GM12878 (cell line): ENCODE data around the gene PDZRN4. TPM values are rescaled to one million over a fixed set of nuclear protein-coding genes. Genes with fewer than 3 reads are reported as not detected.

Source experiments
- ATAC-seq: fragments of 200-7000 bp; cut with Tn5 transposase; 3 replicates; pipeline ENCODE4 v1.9.1; 2020; ENCODE audit warnings: mild to moderate bottlenecking, moderate library complexity
- BruUV-seq: library from RNA; stranded (reverse); fragments of 400-500 nt; replicated peaks from 2 replicates; lab custom pipeline; 2021; lab: Mats Ljungman, UMichigan
- CTCF ChIA-PET: fragments of 300-600 bp; sonication (Branson Sonifier 250); formaldehyde crosslinking; extraction: SDS; loops from one replicate; lab custom pipeline; 2021; ENCODE audit warnings: inconsistent platforms; lab: Yijun Ruan, JAX
- POLR2A ChIA-PET: fragments of 350-600 bp; formaldehyde crosslinking; extraction: SDS; loops from one replicate; lab custom pipeline; 2021; ENCODE audit warnings: inconsistent platforms; lab: Charles Lee
- RAD21 ChIA-PET: fragments of 300-600 bp; sonication (Branson Sonifier 250); formaldehyde crosslinking; loops from one replicate; lab custom pipeline; 2023; ENCODE audit warnings: antibody characterized with exemption; ENCODE audit not compliant: unreplicated experiment; lab: Charles Lee
- SMC1A ChIA-PET: fragments of 300-600 bp; sonication (Branson Sonifier 250); formaldehyde crosslinking; loops from one replicate; lab custom pipeline; 2023; ENCODE audit not compliant: unreplicated experiment, uncharacterized antibody; lab: Charles Lee
- DNase-seq: peaks from one replicate; pipeline ENCODE4 v3.0.0-alpha.2; 2011; ENCODE audit warnings: low read depth, low spot score
- FAIRE-seq: peaks from 3 replicates; lab custom pipeline; 2011; peaks lifted over from hg19 to GRCh38; lab: Jason Lieb, UNC
- H2AFZ ChIP-seq: 2 replicates; pipeline ENCODE4 v1.6.0; 2011; ENCODE audit warnings: low read depth, low read length, control low read depth; ENCODE audit not compliant: control insufficient read depth
- H3K27ac ChIP-seq: 2 replicates; pipeline ENCODE4 v1.5.1; 2011; ENCODE audit warnings: control low read depth; ENCODE audit not compliant: control insufficient read depth, insufficient read depth
- H3K27me3 ChIP-seq, 2 experiments: replicated peaks in 1 of 2; 2 replicates each; pipeline versions ENCODE4 v1.6.0 to v1.6.1; 2011; ENCODE audit warnings: low read length in 1 of 2; ENCODE audit not compliant: control insufficient read depth in 2 of 2, insufficient read depth in 2 of 2
- H3K36me3 ChIP-seq, 2 experiments: 2 replicates each; pipeline ENCODE4 v1.5.1; 2011; ENCODE audit warnings: low read length in 1 of 2; ENCODE audit not compliant: control insufficient read depth in 2 of 2, insufficient read depth in 2 of 2
- H3K4me1 ChIP-seq: 2 replicates; pipeline ENCODE4 v1.6.1; 2011; ENCODE audit warnings: mild to moderate bottlenecking, low read length, moderate library complexity, mixed read lengths; ENCODE audit not compliant: control insufficient read depth, insufficient read depth
- H3K4me2 ChIP-seq: 2 replicates; pipeline ENCODE4 v1.6.0; 2011; ENCODE audit warnings: control low read depth; ENCODE audit not compliant: control insufficient read depth, insufficient read depth
- H3K4me3 ChIP-seq: fragments of 200-600 bp; sonication (generic); 2 replicates; pipeline ENCODE4 v1.5.1; 2016
- H3K79me2 ChIP-seq: 2 replicates; pipeline ENCODE4 v1.6.0; 2011; ENCODE audit warnings: low read length; ENCODE audit not compliant: control insufficient read depth, insufficient read depth
- H3K9ac ChIP-seq: 2 replicates; pipeline ENCODE4 v1.8.0; 2011; ENCODE audit warnings: low read length, control low read depth, mixed read lengths; ENCODE audit not compliant: control insufficient read depth, insufficient read depth
- H3K9me3 ChIP-seq: replicated peaks from 3 replicates; pipeline ENCODE4 v1.5.1; 2011; ENCODE audit warnings: mild to moderate bottlenecking, low read length; ENCODE audit not compliant: control insufficient read depth, insufficient read depth
- H4K20me1 ChIP-seq: 2 replicates; pipeline ENCODE4 v1.6.0; 2011; ENCODE audit not compliant: control insufficient read depth, insufficient read depth
- ASH2L ChIP-seq: fragments of 300-600, 200-600 bp; sonication (generic); IDR thresholded peaks from 2 replicates; pipeline ENCODE4 v1.6.1; 2017; ENCODE audit warnings: low read depth, mild to moderate bottlenecking, borderline replicate concordance
- BCL11A ChIP-seq: IDR thresholded peaks from 2 replicates; pipeline ENCODE4 v1.6.1; 2011; ENCODE audit warnings: low read depth, low read length
- CEBPZ ChIP-seq: fragments of 150-350 bp; IDR thresholded peaks from 2 replicates; pipeline ENCODE4 v1.6.1; 2016; ENCODE audit warnings: low read depth, low read length
- CTCF ChIP-seq, 3 experiments: IDR thresholded peaks in 2 of 3; conservative IDR thresholded peaks in 1 of 3; 2 replicates each; pipeline ENCODE4 v1.5.1; 2011; ENCODE audit warnings: low read depth in 3 of 3, low read length in 3 of 3, mild to moderate bottlenecking in 3 of 3, control low read depth in 2 of 3, moderate library complexity in 2 of 3, inconsistent platforms in 1 of 3, mixed read lengths in 1 of 3; ENCODE audit not compliant: control insufficient read depth in 2 of 3, insufficient read depth in 1 of 3; ENCODE audit errors: extremely low read depth in 1 of 3
- FOXK2 ChIP-seq: fragments of 450-650 bp; IDR thresholded peaks from 2 replicates; pipeline ENCODE4 v1.6.1; 2017; ENCODE audit warnings: mild to moderate bottlenecking, moderate library complexity
- HSF1 ChIP-seq: fragments of 150-350 bp; IDR thresholded peaks from 2 replicates; pipeline ENCODE4 v1.6.1; 2014; ENCODE audit warnings: mild to moderate bottlenecking, low read depth, low read length
- MAX ChIP-seq: IDR thresholded peaks from 2 replicates; pipeline ENCODE4 v1.6.1; 2012; ENCODE audit warnings: low read depth, low read length, improper control_type of control experiment
- NRF1 ChIP-seq: conservative IDR thresholded peaks from 2 replicates; pipeline ENCODE4 v1.6.1; 2011; ENCODE audit warnings: mild to moderate bottlenecking, low read depth, low read length, improper control_type of control experiment
- POLR2AphosphoS2 ChIP-seq: IDR thresholded peaks from 2 replicates; pipeline ENCODE4 v1.6.1; 2011; ENCODE audit warnings: low read depth, mild to moderate bottlenecking, low read length, improper control_type of control experiment, moderate library complexity
- TCF12 ChIP-seq: IDR thresholded peaks from 2 replicates; pipeline ENCODE4 v1.6.1; 2011; ENCODE audit warnings: low read depth, mild to moderate bottlenecking, low read length
- WGBS: methylation state at CpG from one replicate; pipeline ENCODE4 v1.1.6; 2016; ENCODE audit warnings: low lambda C conversion rate; ENCODE audit not compliant: insufficient replicate concordance, insufficient coverage; ENCODE audit errors: missing lambda C conversion rate; 5-methylcytosine and 5-hydroxymethylcytosine counted together
- in situ Hi-C: fragments of 300-500 bp; cut with MboI; formaldehyde crosslinking; loops from 9 replicates; pipeline ENCODE4 v1.14.3; 2018; ENCODE audit warnings: mixed read lengths
- intact Hi-C: fragments of 100-400 bp; cut with micrococcal nuclease; formaldehyde crosslinking; loops from one replicate; pipeline ENCODE4 v1.14.2; 2022; ENCODE audit not compliant: unreplicated experiment
- polyA plus RNA-seq, 11 experiments: library from polyadenylated mRNA; depleted of rRNA in 4 of 11; unstranded in 6 of 11; stranded (reverse) in 5 of 11; fragments of >200 nt; fragmentation: Nextera tagmentation in 4 of 11; fragmentation: Illumina TruSeq in 1 of 11; extraction: Ambion mirVana in 4 of 11; extraction: Trizol in 1 of 11; gene quantifications; 1 replicate in 1 of 11; 2 replicates in 10 of 11; pipeline versions ENCODE4 v1.2.1 to v1.2.3, GENCODE V29; 2011 to 2016; ENCODE audit warnings: inconsistent platforms in 2 of 11, missing spikeins in 2 of 11, low read depth in 1 of 11
- total RNA-seq, 4 experiments: library from RNA; depleted of rRNA in 3 of 4; stranded (reverse); fragments of >200 nt in 3 of 4; fragmentation: Illumina TruSeq in 1 of 4; extraction: Trizol in 1 of 4; gene quantifications; 2 replicates each; pipeline versions ENCODE4 v1.2.1 to v1.2.3, GENCODE V29; 2013 to 2021

Gene PDZRN4
- total and polyA plus RNA-seq, 10 of the 15 experiments (the other 5 are each of a cell fraction or from before 2014, with no cell fraction given), result 0.03 TPM; not detected in 9

- POLR2A ChIA-PET, result no interaction called here
- Histone ChIP-seq H3K4me2 (no peak overlapping the region), H3K27ac (no peak overlapping the region), H3K4me1 (no peaks in the 10 kb centered on the region), H3K9me3 (no peaks in the 10 kb centered on the region), H2AFZ (no peak overlapping the region), H3K79me2 (no peaks in the 10 kb centered on the region), H3K36me3 (no peaks in the 10 kb centered on the region), H3K4me3 (no peak overlapping the region; the same call in 1 of the 2 replicates), H3K9ac (no peak overlapping the region), H4K20me1 (no peaks in the 10 kb centered on the region), H3K27me3 (no peaks in the 10 kb centered on the region)
- CTCF ChIA-PET, result interaction anchor here (0.6 kb wide), 1 partner anchor 853 kb away, joined by 3 read pairs; no protein-coding TSS in a partner anchor
- intact Hi-C loops, result no loop called here
- ATAC-seq (no peak), DNase-seq (no peak), FAIRE-seq (peak; percentile 57)
- in situ Hi-C loops, result loop anchor here (25.0 kb wide), 1 partner anchor 1112 kb away; no protein-coding TSS in a partner anchor
- WGBS, result 0% methylated on average over 2 of the region's 2 CpGs
- RAD21 ChIA-PET, result no interaction called here
- no TSS peak for BruUV-seq
- TF ChIP-seq TCF12, result no peak
- no peak for TF ChIP-seq MAX
- no peak for TF ChIP-seq POLR2AphosphoS2
- no peak for TF ChIP-seq ASH2L
- TF ChIP-seq CEBPZ, result no peak
- TF ChIP-seq NRF1, result no peak
- TF ChIP-seq BCL11A, result no peak
- no peak for TF ChIP-seq CTCF (IDR thresholded peaks at IDR 0.05 in 2 of 3, conservative IDR thresholded peaks at IDR 0.05 in 1 of 3; ENCODE audit: control insufficient read depth in 2 of 3, extremely low read depth in 1 of 3, insufficient read depth in 1 of 3, low read depth in 3 of 3, low read length in 3 of 3)
- no peak for TF ChIP-seq FOXK2
- no peak for TF ChIP-seq HSF1
- SMC1A ChIA-PET, result interaction anchor here (0.6 to 0.9 kb wide), 2 partner anchors 13 to 873 kb away, joined by 3 to 4 read pairs; no protein-coding TSS in a partner anchor
Measured at GRCh38 chr12:41250748-41251147, 62.6 kb downstream of the PDZRN4 start.
